GM12878 (cell line): ENCODE data around the gene SAMHD1. TPM values are rescaled to one million over a fixed set of nuclear protein-coding genes. Genes with fewer than 3 reads are reported as not detected.

Experiments
- ATAC-seq: fragments of 200-7000 bp; cut with Tn5 transposase; 3 replicates; pipeline ENCODE4 v1.9.1; 2020; ENCODE audit warnings: mild to moderate bottlenecking, moderate library complexity
- BruUV-seq: library from RNA; stranded (reverse); fragments of 400-500 nt; replicated peaks from 2 replicates; lab custom pipeline; 2021; lab: Mats Ljungman, UMichigan
- CTCF ChIA-PET: fragments of 300-600 bp; sonication (Branson Sonifier 250); formaldehyde crosslinking; extraction: SDS; loops from one replicate; lab custom pipeline; 2021; ENCODE audit warnings: inconsistent platforms; lab: Yijun Ruan, JAX
- POLR2A ChIA-PET: fragments of 350-600 bp; formaldehyde crosslinking; extraction: SDS; loops from one replicate; lab custom pipeline; 2021; ENCODE audit warnings: inconsistent platforms; lab: Charles Lee
- RAD21 ChIA-PET: fragments of 300-600 bp; sonication (Branson Sonifier 250); formaldehyde crosslinking; loops from one replicate; lab custom pipeline; 2023; ENCODE audit warnings: antibody characterized with exemption; ENCODE audit not compliant: unreplicated experiment; lab: Charles Lee
- SMC1A ChIA-PET: fragments of 300-600 bp; sonication (Branson Sonifier 250); formaldehyde crosslinking; loops from one replicate; lab custom pipeline; 2023; ENCODE audit not compliant: unreplicated experiment, uncharacterized antibody; lab: Charles Lee
- DNase-seq: peaks from one replicate; pipeline ENCODE4 v3.0.0-alpha.2; 2011; ENCODE audit warnings: low read depth, low spot score
- FAIRE-seq: peaks from 3 replicates; lab custom pipeline; 2011; peaks lifted over from hg19 to GRCh38; lab: Jason Lieb, UNC
- H2AFZ ChIP-seq: 2 replicates; pipeline ENCODE4 v1.6.0; 2011; ENCODE audit warnings: low read depth, low read length, control low read depth; ENCODE audit not compliant: control insufficient read depth
- H3K27ac ChIP-seq: 2 replicates; pipeline ENCODE4 v1.5.1; 2011; ENCODE audit warnings: control low read depth; ENCODE audit not compliant: control insufficient read depth, insufficient read depth
- H3K27me3 ChIP-seq, 2 experiments: replicated peaks in 1 of 2; 2 replicates each; pipeline versions ENCODE4 v1.6.0 to v1.6.1; 2011; ENCODE audit warnings: low read length in 1 of 2; ENCODE audit not compliant: control insufficient read depth in 2 of 2, insufficient read depth in 2 of 2
- H3K36me3 ChIP-seq, 2 experiments: 2 replicates each; pipeline ENCODE4 v1.5.1; 2011; ENCODE audit warnings: low read length in 1 of 2; ENCODE audit not compliant: control insufficient read depth in 2 of 2, insufficient read depth in 2 of 2
- H3K4me1 ChIP-seq: 2 replicates; pipeline ENCODE4 v1.6.1; 2011; ENCODE audit warnings: mild to moderate bottlenecking, low read length, moderate library complexity, mixed read lengths; ENCODE audit not compliant: control insufficient read depth, insufficient read depth
- H3K4me2 ChIP-seq: 2 replicates; pipeline ENCODE4 v1.6.0; 2011; ENCODE audit warnings: control low read depth; ENCODE audit not compliant: control insufficient read depth, insufficient read depth
- H3K4me3 ChIP-seq: fragments of 200-600 bp; sonication (generic); 2 replicates; pipeline ENCODE4 v1.5.1; 2016
- H3K79me2 ChIP-seq: 2 replicates; pipeline ENCODE4 v1.6.0; 2011; ENCODE audit warnings: low read length; ENCODE audit not compliant: control insufficient read depth, insufficient read depth
- H3K9ac ChIP-seq: 2 replicates; pipeline ENCODE4 v1.8.0; 2011; ENCODE audit warnings: low read length, control low read depth, mixed read lengths; ENCODE audit not compliant: control insufficient read depth, insufficient read depth
- H3K9me3 ChIP-seq: replicated peaks from 3 replicates; pipeline ENCODE4 v1.5.1; 2011; ENCODE audit warnings: mild to moderate bottlenecking, low read length; ENCODE audit not compliant: control insufficient read depth, insufficient read depth
- H4K20me1 ChIP-seq: 2 replicates; pipeline ENCODE4 v1.6.0; 2011; ENCODE audit not compliant: control insufficient read depth, insufficient read depth
- ATF7 ChIP-seq: fragments of 450-650 bp; IDR thresholded peaks from 2 replicates; pipeline ENCODE4 v1.6.1; 2016; ENCODE audit warnings: low read depth, mild to moderate bottlenecking
- BHLHE40 ChIP-seq, 2 experiments: fragments of 450-650 bp in 1 of 2; IDR thresholded peaks; 2 replicates each; pipeline ENCODE4 v1.6.1; 2011 to 2017; ENCODE audit warnings: low read depth in 2 of 2, borderline replicate concordance in 1 of 2, improper control_type of control experiment in 1 of 2, low read length in 1 of 2, mild to moderate bottlenecking in 1 of 2
- DPF2 ChIP-seq: fragments of 450-650 bp; IDR thresholded peaks from 2 replicates; pipeline ENCODE4 v1.6.1; 2017; ENCODE audit warnings: mild to moderate bottlenecking
- IKZF1 ChIP-seq: fragments of 450-650 bp; conservative IDR thresholded peaks from 2 replicates; pipeline ENCODE4 v1.6.1; 2017; ENCODE audit warnings: antibody characterized with exemption, mild to moderate bottlenecking
- IKZF2 ChIP-seq, 2 experiments: fragments of 450-650 bp; IDR thresholded peaks; 2 replicates each; pipeline ENCODE4 v1.6.1; 2017; ENCODE audit warnings: mild to moderate bottlenecking in 2 of 2, moderate library complexity in 2 of 2
- MTA2 ChIP-seq: fragments of 450-650 bp; IDR thresholded peaks from 2 replicates; pipeline ENCODE4 v1.6.1; 2016; ENCODE audit warnings: low read depth, mild to moderate bottlenecking, moderate library complexity
- SPI1 ChIP-seq: IDR thresholded peaks from 2 replicates; pipeline ENCODE4 v1.6.1; 2011; ENCODE audit warnings: low read depth, mild to moderate bottlenecking, low read length, moderate library complexity, borderline replicate concordance; ENCODE audit not compliant: insufficient read depth
- TBL1XR1 ChIP-seq: IDR thresholded peaks from 2 replicates; pipeline ENCODE4 v1.6.1; 2012; ENCODE audit warnings: low read depth, low read length, improper control_type of control experiment
- TCF7 ChIP-seq: IDR thresholded peaks from 2 replicates; pipeline ENCODE4 v1.6.1; 2014; ENCODE audit warnings: antibody characterized with exemption, borderline replicate concordance
- WGBS: methylation state at CpG from one replicate; pipeline ENCODE4 v1.1.6; 2016; ENCODE audit warnings: low lambda C conversion rate; ENCODE audit not compliant: insufficient replicate concordance, insufficient coverage; ENCODE audit errors: missing lambda C conversion rate; 5-methylcytosine and 5-hydroxymethylcytosine counted together
- in situ Hi-C: fragments of 300-500 bp; cut with MboI; formaldehyde crosslinking; loops from 9 replicates; pipeline ENCODE4 v1.14.3; 2018; ENCODE audit warnings: mixed read lengths
- intact Hi-C: fragments of 100-400 bp; cut with micrococcal nuclease; formaldehyde crosslinking; loops from one replicate; pipeline ENCODE4 v1.14.2; 2022; ENCODE audit not compliant: unreplicated experiment
- polyA plus RNA-seq, 11 experiments: library from polyadenylated mRNA; depleted of rRNA in 4 of 11; unstranded in 6 of 11; stranded (reverse) in 5 of 11; fragments of >200 nt; fragmentation: Nextera tagmentation in 4 of 11; fragmentation: Illumina TruSeq in 1 of 11; extraction: Ambion mirVana in 4 of 11; extraction: Trizol in 1 of 11; gene quantifications; 1 replicate in 1 of 11; 2 replicates in 10 of 11; pipeline versions ENCODE4 v1.2.1 to v1.2.3, GENCODE V29; 2011 to 2016; ENCODE audit warnings: inconsistent platforms in 2 of 11, missing spikeins in 2 of 11, low read depth in 1 of 11
- total RNA-seq, 4 experiments: library from RNA; depleted of rRNA in 3 of 4; stranded (reverse); fragments of >200 nt in 3 of 4; fragmentation: Illumina TruSeq in 1 of 4; extraction: Trizol in 1 of 4; gene quantifications; 2 replicates each; pipeline versions ENCODE4 v1.2.1 to v1.2.3, GENCODE V29; 2013 to 2021

Gene SAMHD1
- total and polyA plus RNA-seq, 10 of the 15 experiments (the other 5 are each of a cell fraction or from before 2014, with no cell fraction given): 20.5 to 47.9 (median 38.8) TPM

DNA sequence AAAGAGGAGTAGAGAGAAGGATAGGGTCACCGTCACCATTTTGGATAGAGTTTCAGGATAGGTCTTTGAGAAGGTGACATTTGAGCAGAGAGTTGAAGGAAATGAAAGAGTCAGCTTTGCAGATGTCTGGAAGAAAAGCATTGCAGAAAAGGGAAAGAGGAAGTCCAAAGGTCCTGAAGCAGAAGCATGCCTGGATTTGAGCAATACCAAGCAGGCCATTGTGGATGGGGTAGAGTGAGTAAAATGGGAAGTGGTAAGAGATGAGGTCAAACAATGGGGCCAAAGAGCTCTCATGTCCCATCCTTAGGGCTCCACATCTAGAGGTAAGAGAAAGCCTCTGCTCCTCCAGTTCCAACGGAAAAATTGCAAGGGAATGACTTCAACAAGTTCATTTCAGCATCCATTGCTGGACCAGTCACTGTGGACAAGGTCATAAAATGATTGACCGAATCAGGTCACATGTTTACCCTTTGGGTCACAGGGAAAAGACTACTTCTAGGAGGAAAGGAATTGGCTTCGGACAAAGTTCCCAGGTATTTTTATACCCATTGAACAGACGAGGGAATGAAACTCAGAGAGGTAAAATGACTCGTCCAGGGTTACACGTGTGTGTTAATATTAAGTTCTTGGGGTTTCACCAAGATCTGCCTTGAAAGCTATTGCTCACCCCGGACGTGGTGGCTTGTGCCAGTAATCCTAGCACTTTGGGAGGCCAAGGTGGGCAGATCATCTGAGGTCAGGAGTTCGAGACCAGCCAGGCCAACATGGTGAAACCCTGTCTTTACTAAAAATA lies 6.6 kb upstream of the SAMHD1 start:
- RAD21 ChIA-PET: interaction anchor here (0.6 kb wide), 1 partner anchor 75 kb away, joined by 3 read pairs; no protein-coding TSS in a partner anchor
- H3K4me2 ChIP-seq: no peak overlapping the region
- peak; percentile 62; the same call in 1 of the 2 replicates for TF ChIP-seq DPF2
- TF ChIP-seq SPI1: peak; percentile 77; the same call in 1 of the 2 replicates
- TF ChIP-seq IKZF2 (IDR thresholded peaks at IDR 0.05): peak; percentile 67 to 78; a peak in 3 of 4 replicates
- TF ChIP-seq BHLHE40 (IDR thresholded peaks at IDR 0.05; ENCODE audit: borderline replicate concordance in 1 of 2, low read depth in 2 of 2, low read length in 1 of 2): peak in 1 of 2 experiments; percentile 22; a peak in 1 of 4 replicates
- peak; percentile 73 for TF ChIP-seq IKZF1
- TF ChIP-seq TBL1XR1: no peak
- TF ChIP-seq TCF7: no peak
- TF ChIP-seq ATF7: peak; percentile 23; the same call in 1 of the 2 replicates
- peak; percentile 24; the same call in 1 of the 2 replicates for TF ChIP-seq MTA2
- TF ChIP-seq, all 136 proteins: peak for 7
- Histone ChIP-seq H3K4me1 (no peaks in the 10 kb centered on the region), H3K9ac (no peak overlapping the region), H4K20me1 (no peaks in the 10 kb centered on the region), H3K27me3 (no peaks in the 10 kb centered on the region), H3K36me3 (no peaks in the 10 kb centered on the region), H3K4me3 (no peak overlapping the region), H3K9me3 (peaks cover 5% of the 10 kb centered on the region), H3K27ac (no peak overlapping the region), H3K79me2 (no peaks in the 10 kb centered on the region), H2AFZ (peak overlapping the region; percentile 10; the same call in 1 of the 2 replicates)
- intact Hi-C loops (no loop called here), in situ Hi-C loops (no loop called here)
- POLR2A ChIA-PET: interaction anchor here (0.5 kb wide), 1 partner anchor 85 kb away, joined by 8 read pairs; no protein-coding TSS in a partner anchor
- CTCF ChIA-PET: interaction anchor here (0.6 kb wide), 1 partner anchor 1091 kb away, joined by 4 read pairs; no protein-coding TSS in a partner anchor
- no TSS peak for BruUV-seq
- WGBS: 51% methylated on average over 10 of the region's 10 CpGs
- ATAC-seq: peak; percentile 73
- no peak for DNase-seq
- SMC1A ChIA-PET: interaction anchor here (1.7 kb wide), 1 partner anchor 86 kb away, joined by 5 read pairs; no protein-coding TSS in a partner anchor
- FAIRE-seq: no peak
